ENCODE results near the gene APH1B. TPM values are rescaled to one million over a fixed set of nuclear protein-coding genes. Genes with fewer than 3 reads are reported as not detected.

APH1B gene
- polyA plus RNA-seq, 1 experiment = 12.6 TPM

DNA sequence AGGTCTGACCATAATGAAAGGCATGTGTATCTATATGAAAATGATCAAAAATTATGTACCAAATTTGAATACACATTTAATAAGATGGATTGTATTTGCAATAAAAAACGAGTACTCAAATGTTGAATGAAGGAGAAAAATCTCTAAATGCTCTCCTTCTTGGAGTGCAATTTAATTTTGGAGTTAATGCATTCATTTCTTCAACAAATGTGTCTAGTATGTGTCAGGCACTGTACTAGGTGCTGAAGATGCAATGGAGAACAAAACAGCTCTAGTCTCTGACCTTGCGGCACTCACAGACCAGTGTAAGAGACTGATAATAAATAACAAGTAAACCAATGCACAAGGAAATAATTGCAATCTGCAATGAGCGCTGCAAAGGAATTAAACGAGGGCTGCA is 75.4 kb downstream of the APH1B start:
- TF ChIP-seq, protein P1, sequence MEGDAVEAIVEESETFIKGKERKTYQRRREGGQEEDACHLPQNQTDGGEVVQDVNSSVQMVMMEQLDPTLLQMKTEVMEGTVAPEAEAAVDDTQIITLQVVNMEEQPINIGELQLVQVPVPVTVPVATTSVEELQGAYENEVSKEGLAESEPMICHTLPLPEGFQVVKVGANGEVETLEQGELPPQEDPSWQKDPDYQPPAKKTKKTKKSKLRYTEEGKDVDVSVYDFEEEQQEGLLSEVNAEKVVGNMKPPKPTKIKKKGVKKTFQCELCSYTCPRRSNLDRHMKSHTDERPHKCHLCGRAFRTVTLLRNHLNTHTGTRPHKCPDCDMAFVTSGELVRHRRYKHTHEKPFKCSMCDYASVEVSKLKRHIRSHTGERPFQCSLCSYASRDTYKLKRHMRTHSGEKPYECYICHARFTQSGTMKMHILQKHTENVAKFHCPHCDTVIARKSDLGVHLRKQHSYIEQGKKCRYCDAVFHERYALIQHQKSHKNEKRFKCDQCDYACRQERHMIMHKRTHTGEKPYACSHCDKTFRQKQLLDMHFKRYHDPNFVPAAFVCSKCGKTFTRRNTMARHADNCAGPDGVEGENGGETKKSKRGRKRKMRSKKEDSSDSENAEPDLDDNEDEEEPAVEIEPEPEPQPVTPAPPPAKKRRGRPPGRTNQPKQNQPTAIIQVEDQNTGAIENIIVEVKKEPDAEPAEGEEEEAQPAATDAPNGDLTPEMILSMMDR (IDR thresholded peaks at IDR 0.05; ENCODE audit: insufficient read depth, low read depth, low read length) = no peak
- ChIA-PET CTCF (no interaction called here), POLR2A (no interaction called here)
- H3K36me3 ChIP-seq (ENCODE audit: control insufficient read depth, insufficient read depth, low read length) = no peaks in the 10 kb centered on the region
- DNase-seq (ENCODE audit: low read depth) = no peak
- H3K27me3 ChIP-seq (ENCODE audit: control insufficient read depth, insufficient read depth, low read length) = no peaks in the 10 kb centered on the region
- no peak overlapping the region for H3K4me3 ChIP-seq (ENCODE audit: low read depth, low read length)

DNA sequence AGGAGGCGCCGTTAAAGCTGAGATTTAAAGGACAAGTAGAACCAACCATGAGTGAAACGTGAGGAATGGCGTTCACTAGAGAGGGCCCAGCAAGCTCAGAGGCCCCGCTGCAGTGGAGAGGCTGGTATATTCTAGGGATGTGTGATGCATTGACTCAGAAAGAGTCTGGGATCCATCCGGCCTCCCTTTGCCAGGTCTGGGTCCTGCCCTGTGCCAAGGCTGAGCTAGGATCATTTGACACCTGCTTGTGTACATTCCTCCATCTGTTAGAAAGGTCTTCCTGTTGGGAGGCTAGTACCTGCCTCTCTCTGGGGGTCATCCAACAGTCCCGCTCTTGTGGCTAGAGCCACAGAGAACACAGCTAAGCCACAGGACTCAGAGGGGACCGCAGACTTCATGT is 75.9 kb downstream of the APH1B start:
- ChIA-PET POLR2A (no interaction called here), CTCF (interaction anchor here (1.2 to 1.3 kb wide), 2 partner anchors 9 to 11 kb away, joined by 3 read pairs; no protein-coding TSS in a partner anchor)

DNA sequence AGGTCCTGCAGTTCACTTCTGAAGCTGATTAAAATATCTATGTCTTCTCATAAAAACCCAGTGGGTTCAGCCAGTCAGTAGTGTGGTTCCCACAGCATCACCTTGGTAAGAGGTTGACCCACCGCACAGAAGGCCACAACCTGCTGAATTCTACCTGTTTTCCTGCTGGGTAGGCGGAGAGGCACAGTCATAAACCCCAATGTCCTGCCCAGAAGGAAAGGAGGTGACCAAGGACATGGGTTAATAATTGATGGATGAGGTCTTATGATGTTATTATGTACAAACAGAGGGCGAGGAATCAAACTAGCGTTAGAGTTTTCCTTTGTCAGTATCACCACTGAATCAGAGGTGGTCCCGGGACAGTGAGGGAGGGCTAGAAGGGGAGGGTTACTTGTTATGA is 76.5 kb downstream of the APH1B start:
- Histone ChIP-seq H3K36me3 (ENCODE audit: control insufficient read depth, insufficient read depth, low read length) (no peaks in the 10 kb centered on the region), H3K27me3 (ENCODE audit: control insufficient read depth, insufficient read depth, low read length) (no peaks in the 10 kb centered on the region), H3K4me3 (ENCODE audit: low read depth, low read length) (no peak overlapping the region)
- DNase-seq (ENCODE audit: low read depth) = no peak
- CTCF ChIA-PET = interaction anchor here (1.2 to 1.3 kb wide), 2 partner anchors 9 to 11 kb away, joined by 3 read pairs; no protein-coding TSS in a partner anchor
- POLR2A ChIA-PET = no interaction called here
- TF ChIP-seq, protein P1 (IDR thresholded peaks at IDR 0.05; ENCODE audit: insufficient read depth, low read depth, low read length) = no peak

More for the DNA sequence above, 75.9 kb downstream of the APH1B start:
- TF ChIP-seq, protein P1 (IDR thresholded peaks at IDR 0.05; ENCODE audit: insufficient read depth, low read depth, low read length) = no peak
- Histone ChIP-seq H3K4me3 (ENCODE audit: low read depth, low read length) (no peak overlapping the region), H3K27me3 (ENCODE audit: control insufficient read depth, insufficient read depth, low read length) (no peaks in the 10 kb centered on the region), H3K36me3 (ENCODE audit: control insufficient read depth, insufficient read depth, low read length) (no peaks in the 10 kb centered on the region)
- no peak for DNase-seq (ENCODE audit: low read depth)

DNA sequence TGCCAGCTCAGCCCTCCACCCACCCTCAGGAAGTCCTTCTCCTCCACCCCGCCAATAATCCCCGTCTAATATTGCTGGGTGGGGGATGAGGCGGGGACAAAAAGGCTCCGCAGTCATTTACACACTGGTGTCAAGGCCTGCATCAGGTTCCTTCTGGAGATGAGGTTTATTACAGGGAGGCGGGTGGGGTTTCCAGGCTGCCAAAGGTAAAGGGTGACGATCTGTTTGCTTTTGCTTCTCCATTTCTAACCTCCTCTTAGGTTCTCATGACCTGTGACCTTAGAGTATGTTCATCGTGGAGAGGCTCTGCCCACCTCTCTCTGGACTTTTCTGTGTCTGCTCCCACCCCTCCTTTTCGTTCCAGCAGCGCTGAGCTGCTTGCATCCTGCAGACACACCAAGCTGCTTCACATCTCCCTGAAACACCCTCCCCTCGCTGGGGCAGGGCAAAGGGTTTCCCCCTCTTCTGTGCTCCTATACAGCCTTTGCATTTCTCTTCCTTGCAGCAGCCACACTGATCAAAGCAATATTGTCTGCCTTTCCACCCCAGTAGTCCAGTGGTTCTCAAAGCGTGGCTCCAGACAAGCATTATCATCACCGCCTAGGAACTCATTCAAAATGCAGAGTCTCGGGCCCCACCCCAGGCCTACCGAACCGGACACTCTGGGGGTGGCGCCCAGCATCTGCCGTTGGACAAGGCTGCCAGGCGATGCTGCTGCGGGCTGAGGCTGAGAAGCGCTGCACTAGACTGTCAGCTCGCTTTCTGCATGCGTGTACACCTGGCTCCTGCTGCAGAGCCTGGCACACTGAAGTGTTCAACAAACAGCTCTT is 77.6 kb downstream of the APH1B start:
- DNase-seq (ENCODE audit: low read depth) = no peak
- Histone ChIP-seq H3K36me3 (ENCODE audit: control insufficient read depth, insufficient read depth, low read length) (no peaks in the 10 kb centered on the region), H3K4me3 (ENCODE audit: low read depth, low read length) (no peak overlapping the region), H3K27me3 (ENCODE audit: control insufficient read depth, insufficient read depth, low read length) (no peaks in the 10 kb centered on the region)
- ChIA-PET CTCF (no interaction called here), POLR2A (no interaction called here)
- TF ChIP-seq, protein P1 (IDR thresholded peaks at IDR 0.05; ENCODE audit: insufficient read depth, low read depth, low read length) = no peak

DNA sequence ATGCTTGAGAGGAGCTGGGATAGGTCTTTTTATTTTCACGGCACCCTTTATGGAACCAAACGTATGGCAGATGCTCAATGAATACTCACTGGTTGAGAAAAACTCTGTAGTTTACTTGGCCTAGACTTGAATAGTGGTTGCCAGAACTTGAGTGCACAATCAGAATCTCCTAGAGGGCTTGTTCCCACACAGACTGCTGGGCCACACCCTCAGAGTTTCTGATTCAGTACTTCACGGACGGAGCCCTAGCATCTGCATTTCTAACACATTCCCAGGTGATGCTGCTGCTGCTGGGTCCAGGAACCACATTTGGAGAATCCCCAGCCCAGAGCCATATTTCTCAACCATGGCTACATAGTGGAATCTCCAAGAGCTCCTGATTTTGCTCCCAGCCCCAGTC is 79.7 kb downstream of the APH1B start:
- no peak overlapping the region for H3K4me3 ChIP-seq (ENCODE audit: low read depth, low read length)
- CTCF ChIA-PET = no interaction called here
- no peak for DNase-seq (ENCODE audit: low read depth)
- TF ChIP-seq, protein P1 (IDR thresholded peaks at IDR 0.05; ENCODE audit: insufficient read depth, low read depth, low read length) = no peak
- POLR2A ChIA-PET = no interaction called here
- H3K27me3 ChIP-seq (ENCODE audit: control insufficient read depth, insufficient read depth, low read length) = no peaks in the 10 kb centered on the region; the same call in 1 of the 2 replicates
- no peaks in the 10 kb centered on the region for H3K36me3 ChIP-seq (ENCODE audit: control insufficient read depth, insufficient read depth, low read length)

Data from BJ (cell line).